WERI-Rb-1 (cell line): ENCODE data around the gene SAMD11.
"Not testable (repeated sequence)": the region's sequence is repeated elsewhere in the genome, so short reads cannot be mapped to it uniquely, and the experiment has no call there.

Source experiments
- DNase-seq: peaks from one replicate; pipeline ENCODE4 v3.0.0-alpha.2; 2020
- H3K27ac ChIP-seq: fragments of 250-450 bp; sonication (Bioruptor Pico); 2 replicates; pipeline ENCODE4 v1.5.1; 2020; ENCODE audit warnings: mild to moderate bottlenecking, moderate library complexity
- H3K27me3 ChIP-seq: fragments of 250-450 bp; sonication (Bioruptor Pico); 2 replicates; pipeline ENCODE4 v1.5.1; 2021; ENCODE audit warnings: mild to moderate bottlenecking, low read depth, moderate library complexity; ENCODE audit not compliant: insufficient read depth, severe bottlenecking
- H3K36me3 ChIP-seq: fragments of 250-450 bp; sonication (Bioruptor Pico); 2 replicates; pipeline ENCODE4 v1.5.1; 2020; ENCODE audit warnings: mild to moderate bottlenecking, moderate library complexity
- H3K4me3 ChIP-seq: 2 replicates; pipeline ENCODE4 v1.5.1; 2011; ENCODE audit warnings: low read depth, mild to moderate bottlenecking, control low read depth, low read length
- H3K9me3 ChIP-seq: fragments of 250-450 bp; sonication (Bioruptor Pico); 2 replicates; pipeline ENCODE4 v1.5.1; 2021; ENCODE audit warnings: mild to moderate bottlenecking, moderate library complexity; ENCODE audit not compliant: severe bottlenecking
- TF ChIP-seq, protein P1 (sequence below): IDR thresholded peaks from 2 replicates; pipeline ENCODE4 v1.5.1; 2011; ENCODE audit warnings: low read depth, mild to moderate bottlenecking, control low read depth, inconsistent platforms, low read length

Gene SAMD11

DNA sequence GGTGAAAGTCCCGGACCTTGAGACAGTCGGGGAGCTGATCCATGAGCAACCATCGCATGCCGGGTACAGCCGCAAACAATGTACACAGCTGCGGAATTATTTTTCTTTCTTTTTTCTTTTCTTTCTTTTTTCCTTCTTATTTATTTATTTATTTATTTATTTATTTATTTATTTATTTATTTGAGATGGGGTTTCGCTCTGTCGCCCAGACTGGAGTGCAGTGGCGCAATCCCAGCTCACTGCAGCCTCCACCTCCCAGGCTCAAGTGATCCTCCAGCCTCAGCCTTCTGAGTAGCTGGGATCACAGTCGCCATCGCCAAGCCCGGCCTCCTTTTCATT lies 60.7 kb downstream of the SAMD11 start:
- Histone ChIP-seq H3K4me3 (no peak overlapping the region), H3K9me3 (no peaks in the 10 kb centered on the region), H3K36me3 (no peaks in the 10 kb centered on the region), H3K27me3 (no peaks in the 10 kb centered on the region), H3K27ac (no peak overlapping the region)
- DNase-seq, result no peak
- TF ChIP-seq, protein P1, sequence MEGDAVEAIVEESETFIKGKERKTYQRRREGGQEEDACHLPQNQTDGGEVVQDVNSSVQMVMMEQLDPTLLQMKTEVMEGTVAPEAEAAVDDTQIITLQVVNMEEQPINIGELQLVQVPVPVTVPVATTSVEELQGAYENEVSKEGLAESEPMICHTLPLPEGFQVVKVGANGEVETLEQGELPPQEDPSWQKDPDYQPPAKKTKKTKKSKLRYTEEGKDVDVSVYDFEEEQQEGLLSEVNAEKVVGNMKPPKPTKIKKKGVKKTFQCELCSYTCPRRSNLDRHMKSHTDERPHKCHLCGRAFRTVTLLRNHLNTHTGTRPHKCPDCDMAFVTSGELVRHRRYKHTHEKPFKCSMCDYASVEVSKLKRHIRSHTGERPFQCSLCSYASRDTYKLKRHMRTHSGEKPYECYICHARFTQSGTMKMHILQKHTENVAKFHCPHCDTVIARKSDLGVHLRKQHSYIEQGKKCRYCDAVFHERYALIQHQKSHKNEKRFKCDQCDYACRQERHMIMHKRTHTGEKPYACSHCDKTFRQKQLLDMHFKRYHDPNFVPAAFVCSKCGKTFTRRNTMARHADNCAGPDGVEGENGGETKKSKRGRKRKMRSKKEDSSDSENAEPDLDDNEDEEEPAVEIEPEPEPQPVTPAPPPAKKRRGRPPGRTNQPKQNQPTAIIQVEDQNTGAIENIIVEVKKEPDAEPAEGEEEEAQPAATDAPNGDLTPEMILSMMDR, result no peak

DNA sequence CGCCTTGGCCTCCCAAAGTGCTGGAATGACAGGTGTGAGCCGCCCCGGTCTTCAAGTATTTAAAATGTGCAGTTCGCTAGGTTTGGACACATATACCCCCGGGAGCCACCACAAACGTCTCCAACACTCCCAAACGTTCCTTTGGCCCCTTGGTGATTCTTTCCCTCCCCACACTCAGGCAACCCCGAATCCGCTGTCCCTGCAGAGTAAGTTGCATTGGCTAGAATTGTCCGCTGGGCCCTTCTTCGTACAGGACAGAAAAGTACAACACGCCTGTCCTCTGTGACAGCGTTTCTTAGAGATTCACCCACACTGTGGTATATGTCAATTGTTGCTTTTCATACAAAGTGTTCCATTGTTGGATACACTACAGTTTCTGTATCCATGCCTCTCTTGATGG lies 61.4 kb downstream of the SAMD11 start:
- Histone ChIP-seq H3K36me3 (no peaks in the 10 kb centered on the region), H3K27ac (no peak overlapping the region), H3K9me3 (no peaks in the 10 kb centered on the region), H3K27me3 (no peaks in the 10 kb centered on the region), H3K4me3 (no peak overlapping the region)
- no peak for DNase-seq
- TF ChIP-seq, protein P1, result no peak

- not testable (repeated sequence) for DNase-seq, H3K4me3 ChIP-seq, H3K36me3 ChIP-seq, H3K27ac ChIP-seq, H3K9me3 ChIP-seq, H3K27me3 ChIP-seq
Measured at GRCh38 chr1:988061-988460, 64.3 kb downstream of the SAMD11 start.

DNA sequence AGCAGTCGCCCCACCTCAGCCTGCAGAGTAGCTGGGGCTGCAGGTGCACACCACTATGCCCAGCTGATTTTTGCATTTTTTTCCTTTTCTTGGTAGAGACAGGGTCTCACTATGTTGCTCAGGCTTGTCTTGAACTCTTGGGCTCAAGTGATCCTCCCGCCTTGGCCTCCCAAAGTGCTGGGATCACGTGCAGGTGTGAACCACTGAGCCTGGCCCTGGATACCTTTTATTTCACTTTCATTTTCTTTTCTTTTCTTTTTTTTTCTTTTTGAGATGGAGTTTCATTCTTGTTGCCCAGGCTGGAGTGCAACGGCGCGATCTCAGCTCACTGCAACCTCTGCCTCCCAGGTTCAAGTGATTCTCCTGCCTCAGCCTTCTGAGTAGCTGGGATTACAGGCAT lies 67.6 kb downstream of the SAMD11 start:
- H3K9me3 ChIP-seq, H3K4me3 ChIP-seq, H3K27ac ChIP-seq, H3K27me3 ChIP-seq, DNase-seq, H3K36me3 ChIP-seq: not testable (repeated sequence)

DNA sequence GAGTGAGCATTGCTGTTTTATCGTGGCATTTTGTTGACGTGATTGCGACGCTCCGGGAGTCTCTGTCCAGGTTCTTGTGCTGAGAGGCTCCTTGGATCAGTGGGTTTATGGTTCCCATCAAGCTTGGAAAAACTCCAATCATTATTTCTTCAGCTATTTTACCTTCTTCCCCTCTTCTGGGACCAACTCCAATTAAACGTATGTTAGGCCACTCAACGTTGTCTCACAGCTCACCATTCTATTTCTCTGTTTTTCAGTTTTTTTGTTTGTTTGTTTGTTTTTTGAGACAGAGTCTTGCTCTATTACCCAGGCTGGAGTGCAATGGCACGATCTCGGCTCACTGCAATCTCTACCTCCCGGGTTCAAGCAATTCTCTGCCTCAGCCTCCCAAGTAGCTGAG lies 68.2 kb downstream of the SAMD11 start:
- DNase-seq, result no peak

DNA sequence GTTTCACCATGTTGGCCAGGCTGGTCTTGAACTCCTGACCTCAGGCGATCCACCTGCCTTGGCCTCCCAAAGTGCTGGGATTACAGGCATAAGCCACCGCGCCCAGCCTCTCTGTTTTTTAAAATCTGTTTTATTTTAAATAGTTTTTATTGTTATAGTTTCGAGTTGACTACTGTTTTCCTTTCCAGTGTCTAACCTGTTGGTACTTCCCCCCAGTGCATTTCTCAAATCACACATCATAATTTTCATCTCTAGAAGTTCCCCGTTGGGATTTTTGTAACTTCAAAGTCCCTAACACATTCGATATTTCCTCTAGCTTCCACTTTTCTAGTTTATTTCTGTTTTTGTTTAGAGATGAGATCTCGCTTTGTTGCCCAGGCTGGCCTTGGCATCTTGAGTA lies 68.6 kb downstream of the SAMD11 start:
- TF ChIP-seq, protein P1, result no peak
- DNase-seq, result no peak
- H3K9me3 ChIP-seq, result peaks cover 3% of the 10 kb centered on the region
- H3K27me3 ChIP-seq, result no peaks in the 10 kb centered on the region
- no peak overlapping the region for H3K4me3 ChIP-seq
- no peak overlapping the region for H3K27ac ChIP-seq
- H3K36me3 ChIP-seq, result peaks cover 1% of the 10 kb centered on the region

More for the DNA sequence above, 68.2 kb downstream of the SAMD11 start:
- no peaks in the 10 kb centered on the region for H3K27me3 ChIP-seq
- TF ChIP-seq, protein P1, result no peak
- no peak overlapping the region for H3K27ac ChIP-seq
- no peak overlapping the region for H3K4me3 ChIP-seq
- peaks cover 3% of the 10 kb centered on the region for H3K9me3 ChIP-seq
- H3K36me3 ChIP-seq, result no peaks in the 10 kb centered on the region

DNA sequence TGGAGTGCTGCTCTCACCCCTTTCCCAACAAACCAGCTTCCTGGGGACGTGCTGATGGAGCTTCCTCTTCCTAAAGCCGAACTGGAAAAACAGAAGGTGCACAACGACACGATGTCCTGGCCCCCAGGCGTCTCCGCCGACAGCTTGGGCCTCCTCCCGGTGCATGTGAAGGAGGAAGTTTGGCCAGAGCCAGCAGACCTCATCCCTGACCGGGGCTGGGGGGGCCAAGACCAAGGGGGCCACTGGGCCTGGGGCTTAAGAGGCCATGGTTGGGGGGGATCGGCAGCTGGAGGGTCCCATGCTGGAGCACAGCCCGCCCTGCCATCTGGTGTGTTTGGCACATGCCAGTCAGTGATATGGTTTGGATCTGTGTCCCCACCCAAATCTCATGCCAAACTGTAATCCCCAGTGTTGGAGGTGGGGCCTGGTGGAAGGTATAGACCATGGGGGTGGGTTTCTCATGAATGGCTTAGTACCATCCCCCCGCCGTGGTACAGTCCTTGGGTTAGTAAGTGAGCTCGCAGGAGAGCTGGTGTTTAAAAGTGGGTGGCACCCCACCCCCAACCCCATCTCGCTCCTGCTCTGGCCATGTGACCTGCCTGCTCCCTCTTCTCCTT lies 69.8 kb downstream of the SAMD11 start:
- TF ChIP-seq, protein P1, result no peak
- Histone ChIP-seq H3K9me3 (peaks cover 3% of the 10 kb centered on the region), H3K36me3 (peaks cover 12% of the 10 kb centered on the region), H3K27ac (no peak overlapping the region), H3K27me3 (no peaks in the 10 kb centered on the region), H3K4me3 (no peak overlapping the region)
- DNase-seq, result peak; percentile 7
